SW 1271 (cell line): ENCODE data around the gene COTL1.
"Not testable (repeated sequence)": the region's sequence is repeated elsewhere in the genome, so short reads cannot be mapped to it uniquely, and the experiment has no call there.

ENCODE experiments used
- DNase-seq, 2 experiments: peaks; one replicate each; lab custom pipeline; 2025; lab: John Stamatoyannopoulos, UW

The COTL1 gene

DNA sequence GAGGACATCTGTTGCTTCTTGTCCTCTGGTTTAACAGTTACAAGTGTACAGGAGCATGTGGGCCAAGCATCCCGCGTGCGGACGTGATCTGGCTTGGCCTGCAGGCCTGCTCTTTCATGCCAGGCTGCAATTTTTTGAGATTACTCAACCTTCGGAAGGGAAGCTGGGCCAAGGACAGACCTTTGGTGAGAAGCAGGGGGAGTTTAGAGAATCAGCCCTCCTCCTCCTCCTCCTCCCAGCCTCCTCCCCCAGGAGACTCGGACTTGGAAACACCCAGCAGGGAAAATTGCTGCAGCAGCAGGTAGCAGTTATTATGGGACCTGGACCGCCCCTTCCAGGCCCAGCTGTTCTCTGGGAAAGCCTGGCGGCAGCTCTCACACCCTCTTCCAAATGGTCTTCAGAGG lies 25.3 kb upstream of the COTL1 start:
- no peak for DNase-seq

DNA sequence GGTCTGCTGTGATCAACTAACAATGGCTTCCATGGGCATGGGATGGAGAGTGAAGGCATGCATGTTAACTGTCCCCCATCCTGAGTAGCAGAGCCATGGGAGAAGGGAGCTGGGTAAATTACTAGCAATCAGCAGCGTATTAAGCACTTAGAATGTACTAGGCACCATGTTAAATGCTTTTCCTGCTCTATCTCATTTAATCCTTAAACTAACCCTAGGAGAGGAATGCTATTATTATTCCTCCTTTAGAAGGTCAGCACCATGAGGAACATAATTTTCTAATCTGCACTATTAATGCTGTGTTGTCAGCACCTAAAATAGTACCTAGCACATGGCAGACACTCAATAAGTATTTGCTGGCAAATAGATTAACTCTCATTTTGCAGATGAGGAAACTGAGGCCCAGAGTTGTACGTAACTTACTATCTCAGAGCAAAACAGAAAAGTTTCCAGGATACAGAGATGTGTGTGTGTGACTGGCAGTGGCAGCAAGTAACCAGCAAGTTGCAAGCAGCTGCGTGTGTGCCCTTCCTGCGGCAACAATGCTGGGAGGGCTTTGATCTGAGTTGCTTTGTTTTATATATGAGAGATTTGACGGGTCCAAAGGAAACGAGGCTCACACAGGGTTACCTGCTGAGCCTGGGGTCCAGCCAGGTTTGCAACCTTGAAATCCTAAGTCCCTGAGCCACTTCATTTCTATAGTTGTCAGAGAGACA lies 23.9 kb upstream of the COTL1 start:
- DNase-seq, result no peak

DNA sequence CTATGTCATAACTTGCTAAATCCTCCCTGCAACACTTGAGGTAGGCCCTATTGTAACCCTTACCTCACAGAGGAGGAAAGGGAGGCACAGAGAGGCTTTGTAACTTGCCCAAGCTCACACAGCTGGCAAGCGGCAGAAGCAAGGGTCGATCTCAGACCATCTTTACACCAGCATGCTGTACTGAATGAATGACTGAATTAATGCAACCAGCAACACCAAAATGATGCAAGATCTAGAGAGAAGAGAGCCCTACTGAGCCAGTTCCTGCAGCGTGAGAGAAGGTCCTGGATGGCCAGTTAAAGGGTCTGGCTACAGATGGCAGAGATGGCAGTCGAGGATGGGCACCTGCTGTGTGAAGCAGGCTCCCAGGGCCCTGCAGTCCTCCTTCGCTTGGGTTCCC lies 22.3 kb upstream of the COTL1 start:
- DNase-seq, result no peak

DNA sequence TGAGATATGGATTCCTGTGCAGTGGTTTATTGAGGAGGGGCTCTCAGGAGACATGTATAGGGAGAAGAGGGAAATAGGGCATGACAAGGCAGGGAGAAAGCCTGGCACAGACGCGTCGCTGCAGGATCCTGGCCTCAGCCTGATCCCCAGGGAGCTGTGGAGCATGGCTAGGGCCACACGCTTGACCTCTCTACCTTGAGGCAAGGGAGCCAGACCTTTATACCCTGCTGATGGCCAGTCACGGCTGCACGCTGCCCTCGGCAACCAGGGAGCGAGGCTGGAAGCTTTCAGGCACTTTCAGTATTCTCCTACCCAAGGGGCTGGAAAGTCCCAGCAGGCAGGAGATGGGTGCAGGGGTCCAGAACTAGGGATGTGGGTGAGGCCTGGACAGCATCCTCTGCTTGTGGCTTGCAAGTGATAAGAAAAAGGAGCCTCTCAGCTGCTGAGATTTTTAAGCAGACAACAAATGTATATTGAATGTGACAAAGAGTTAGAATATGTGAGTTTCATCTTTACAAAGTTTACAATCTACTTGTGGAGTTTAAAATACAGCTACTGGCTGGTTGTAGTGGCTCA lies 20.4 kb upstream of the COTL1 start:
- no peak for DNase-seq

- no peak for DNase-seq
Observed at GRCh38 chr16:84637709-84638108, 19.8 kb upstream of the COTL1 start.

DNA sequence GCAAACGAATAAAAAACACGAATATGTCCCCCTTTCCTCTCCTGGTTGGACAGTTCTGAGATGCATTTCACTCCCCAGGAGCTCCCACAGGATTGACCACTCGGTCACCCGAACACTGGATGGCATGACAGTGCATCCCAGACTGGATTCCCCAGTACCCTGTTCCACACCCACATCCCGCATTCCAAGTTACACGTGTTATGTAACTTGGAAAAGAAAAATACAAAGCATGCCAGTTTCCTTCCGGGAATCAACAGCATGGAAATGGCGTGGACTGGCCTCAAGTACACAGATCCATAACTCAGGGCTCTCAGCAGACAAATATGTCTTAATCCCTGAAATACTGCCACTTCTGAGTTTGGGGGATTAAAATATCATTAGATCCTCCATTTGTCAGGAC lies 17.8 kb upstream of the COTL1 start:
- no peak for DNase-seq

GRCh38 chr16:84633622-84634021 lies 15.7 kb upstream of the COTL1 start:
- no peak for DNase-seq

DNA sequence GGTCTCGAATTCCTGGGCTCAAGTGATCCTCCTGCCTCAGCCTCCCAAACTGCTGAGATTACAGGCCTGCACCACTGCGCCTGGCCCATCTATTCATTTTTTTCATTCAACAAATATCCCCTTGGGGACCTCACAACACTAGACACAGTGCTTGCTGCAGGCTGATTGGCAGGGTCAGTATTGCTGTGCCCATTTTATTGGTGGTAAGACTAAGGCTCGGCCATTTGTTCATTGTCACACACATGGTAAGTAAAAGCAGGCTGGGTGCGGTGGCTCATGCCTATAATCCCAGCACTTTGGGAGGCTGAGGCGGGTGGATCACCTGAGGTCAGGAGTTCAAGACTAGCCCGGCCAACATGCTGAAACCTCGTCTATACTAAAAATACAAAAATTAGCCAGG lies 15.0 kb upstream of the COTL1 start:
- not testable (repeated sequence) for DNase-seq

DNA sequence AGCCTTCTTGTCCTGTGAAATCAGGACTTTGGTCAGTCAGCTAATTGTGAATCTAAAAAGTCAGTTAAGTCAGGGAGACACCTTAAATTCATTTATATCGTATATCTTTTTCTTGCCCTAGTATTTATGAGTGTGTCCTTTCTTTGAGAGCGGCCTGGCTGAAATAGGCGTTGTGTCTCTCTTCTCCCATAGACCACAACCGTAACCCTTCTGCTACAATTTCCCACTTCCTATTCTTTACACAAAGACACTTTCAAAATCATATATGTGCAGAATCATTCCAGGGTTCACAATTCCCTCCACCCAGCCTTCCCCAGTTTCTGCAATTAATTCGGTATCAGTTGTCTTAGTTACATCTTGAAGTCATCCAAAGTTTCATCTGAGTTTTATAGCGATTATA lies 14.0 kb upstream of the COTL1 start:
- DNase-seq, result no peak

DNA sequence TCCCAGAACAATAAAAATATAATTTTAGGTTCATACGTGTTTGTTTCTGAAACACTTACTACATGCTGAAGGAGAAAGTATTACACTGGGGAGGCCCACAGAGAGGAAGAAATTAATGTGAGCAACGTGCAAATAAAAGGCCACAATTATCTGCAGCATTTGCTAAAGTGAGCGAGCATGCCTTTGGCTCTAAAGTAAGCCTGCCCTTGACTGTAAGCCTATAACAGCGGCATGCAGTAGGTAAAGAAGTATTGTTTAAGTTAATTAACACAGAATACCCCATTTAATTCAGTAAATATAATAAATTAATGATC lies 13.2 kb upstream of the COTL1 start:
- DNase-seq, result no peak

GRCh38 chr16:84630446-84631152 lies 12.7 kb upstream of the COTL1 start:
- no peak for DNase-seq

- DNase-seq, result no peak
Observed at GRCh38 chr16:84630009-84630408, 12.1 kb upstream of the COTL1 start.

DNA sequence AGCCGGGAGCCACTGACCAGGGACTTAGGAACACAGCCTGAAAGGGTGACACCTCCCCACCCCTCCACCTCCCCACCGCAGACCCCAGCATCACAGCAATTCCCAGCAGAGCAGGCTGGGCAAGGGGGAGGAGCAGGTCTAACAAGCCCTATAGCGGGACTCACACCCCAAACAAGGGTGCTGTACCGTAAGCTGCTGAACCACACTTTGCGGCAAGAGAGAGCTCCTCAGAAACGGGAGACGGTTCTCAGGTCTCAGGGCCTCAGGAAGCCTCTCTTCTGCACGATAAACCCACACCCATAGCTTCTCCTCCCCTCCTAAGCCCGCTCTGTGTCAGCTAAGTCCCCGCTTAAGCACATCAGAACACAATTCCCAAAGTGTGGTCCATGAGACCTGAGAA lies 11.7 kb upstream of the COTL1 start:
- no peak for DNase-seq

DNA sequence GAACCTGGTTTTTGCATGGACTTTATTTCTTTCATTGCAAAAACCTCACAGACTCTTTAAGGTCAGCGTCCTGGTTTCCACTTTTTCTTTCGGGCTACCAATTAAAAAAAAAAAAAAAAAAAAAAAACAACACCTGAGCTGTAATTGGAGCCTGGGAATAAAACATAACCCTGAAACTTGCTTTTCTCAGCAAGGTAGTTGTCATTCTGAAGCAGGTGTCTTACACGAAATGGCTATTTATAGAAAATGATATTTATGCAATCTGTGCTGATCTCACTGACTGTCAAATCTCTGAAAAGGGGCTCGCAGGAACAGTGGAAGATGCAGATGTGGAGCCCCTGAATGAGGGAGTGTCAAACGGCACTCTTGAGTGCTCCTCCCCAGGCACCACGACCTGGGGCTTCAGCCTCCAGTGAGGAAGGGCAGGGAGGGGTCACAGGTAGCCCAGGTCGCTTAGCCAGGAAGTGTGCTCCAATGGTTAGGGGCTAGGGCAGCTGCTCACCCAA lies 10.4 kb upstream of the COTL1 start:
- no peak for DNase-seq

DNA sequence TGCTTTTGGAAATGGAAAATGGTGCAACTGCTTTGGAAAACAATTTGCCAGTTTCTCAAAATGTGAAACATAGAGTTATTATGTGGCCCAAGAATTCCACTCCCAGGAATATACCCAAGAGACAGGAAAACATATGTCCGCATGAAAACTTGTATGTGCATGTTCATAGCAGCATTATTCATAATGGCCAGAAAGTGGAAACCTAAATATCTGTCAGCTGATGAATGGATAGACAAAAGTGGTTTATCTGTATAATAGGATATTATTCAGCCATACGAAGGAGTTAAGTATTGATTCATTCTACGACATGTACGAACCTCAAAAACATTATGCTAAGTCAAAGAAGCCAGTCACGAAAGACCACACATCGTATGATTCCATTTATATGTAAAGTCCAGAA lies 7.7 kb upstream of the COTL1 start:
- no peak for DNase-seq

- not testable (repeated sequence) for DNase-seq
Observed at GRCh38 chr16:84620913-84621312, 3.0 kb upstream of the COTL1 start.

GRCh38 chr16:84618581-84619460 lies 943 bp upstream of the COTL1 start:
- DNase-seq, result peak; percentile 82 to 95

DNA sequence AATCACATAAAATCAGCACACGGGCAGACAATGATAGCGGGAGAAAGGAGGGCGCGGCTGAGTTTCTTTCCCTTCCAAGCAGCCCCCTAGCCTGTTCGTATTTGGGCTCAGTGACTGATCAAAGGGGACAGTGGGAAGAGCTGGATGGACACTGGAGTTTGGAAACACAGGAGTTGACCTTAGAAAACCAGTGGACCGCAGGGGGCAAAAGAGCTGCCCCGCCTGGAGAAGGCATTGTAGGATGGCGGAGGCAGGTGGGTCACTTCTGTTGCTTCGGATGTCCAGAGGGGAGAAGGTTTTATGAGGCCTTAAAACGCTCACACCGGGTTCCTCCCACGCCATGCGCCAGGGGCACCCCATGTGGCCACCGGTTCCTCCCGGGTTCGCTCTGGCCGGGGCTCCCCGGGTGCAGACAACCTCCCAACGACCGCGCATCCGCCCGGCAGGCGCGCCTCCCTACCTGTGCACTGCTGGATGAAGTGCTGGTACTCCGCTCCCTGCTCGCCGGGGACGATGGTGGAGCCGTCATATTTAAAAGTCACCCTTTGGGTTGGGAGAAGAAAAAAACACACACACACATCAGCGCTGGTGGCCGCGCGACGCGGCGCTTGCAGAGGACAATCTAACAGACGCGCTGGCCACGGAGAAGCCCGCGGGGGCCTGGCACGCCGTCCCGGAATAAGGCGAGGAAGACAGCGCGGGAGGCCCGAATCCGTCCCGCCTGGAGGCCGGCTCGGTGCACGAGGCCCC lies 662 bp downstream of the COTL1 start:
- no peak for DNase-seq

DNA sequence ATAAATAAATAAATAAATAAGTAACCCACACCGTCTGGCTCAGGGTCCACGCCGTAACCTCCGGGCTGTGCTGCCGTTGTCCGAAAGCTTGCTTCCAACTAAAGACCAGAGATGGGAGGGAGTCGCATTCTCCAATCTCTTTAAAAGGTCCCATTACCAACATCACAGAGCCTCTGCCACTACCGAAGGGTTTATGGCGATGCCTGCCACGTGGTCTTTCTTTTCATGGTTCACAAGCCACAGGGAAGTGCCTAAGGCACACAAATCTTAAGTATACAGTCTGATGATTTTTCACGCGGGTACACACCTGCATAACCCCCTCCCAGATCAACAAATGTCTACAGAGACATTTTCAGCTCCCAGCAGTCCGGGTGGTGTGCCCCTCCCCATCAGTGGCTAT lies 1.4 kb downstream of the COTL1 start:
- peak in 1 of 2 experiments; percentile 14 for DNase-seq

- DNase-seq, result no peak
Observed at GRCh38 chr16:84614968-84615813, 2.7 kb downstream of the COTL1 start.

- DNase-seq, result no peak
Observed at GRCh38 chr16:84614623-84614967, 3.3 kb downstream of the COTL1 start.
